HCT116 (cell line): ENCODE results near the gene CDK5R1. TPM values are rescaled to one million over a fixed set of nuclear protein-coding genes. Genes with fewer than 3 reads are reported as not detected.

Experiments
- ATAC-seq: fragments of 200-7000 bp; cut with Tn5 transposase; 2 replicates; pipeline ENCODE4 v1.9.1; 2020; ENCODE audit warnings: mild to moderate bottlenecking, moderate library complexity
- BruUV-seq: library from RNA; stranded (reverse); fragments of 400-500 nt; replicated peaks from 2 replicates; lab custom pipeline; 2021; lab: Mats Ljungman, UMichigan
- CTCF ChIA-PET: fragments of 300-600 bp; sonication (Branson Sonifier 250); formaldehyde crosslinking; loops from one replicate; lab custom pipeline; 2021; ENCODE audit warnings: antibody characterized with exemption; lab: Charles Lee
- POLR2A ChIA-PET: fragments of 300-600, 350-600 bp; sonication (Branson Sonifier 250); formaldehyde crosslinking; loops from one replicate; lab custom pipeline; 2021; ENCODE audit warnings: antibody characterized with exemption; lab: Charles Lee
- RAD21 ChIA-PET, 2 experiments: fragments of 300-600 bp; sonication (Branson Sonifier 250); formaldehyde crosslinking; loops; one replicate each; lab custom pipeline; 2023; ENCODE audit warnings: low total read pairs in 2 of 2; ENCODE audit not compliant: uncharacterized antibody in 2 of 2, unreplicated experiment in 2 of 2, low non-redundant PET in 1 of 2; lab: Charles Lee
- DNase-seq: peaks from one replicate; pipeline ENCODE4 v3.0.0-alpha.2; 2010; ENCODE audit warnings: low read depth, low spot score
- H2AFZ ChIP-seq: fragments of 200-600 bp; shearing (Covaris generic), sonication (generic); 2 replicates; pipeline ENCODE4 v1.6.1; 2017; ENCODE audit warnings: low read depth, mixed run types, mixed read lengths, antibody characterized with exemption, low read length; ENCODE audit not compliant: poor library complexity, severe bottlenecking
- H3K27ac ChIP-seq: 2 replicates; pipeline ENCODE4 v1.5.1; 2012; ENCODE audit warnings: low read depth, low read length
- H3K27me3 ChIP-seq: fragments of 200-600 bp; sonication (generic); 2 replicates; pipeline ENCODE4 v1.6.1; 2016; ENCODE audit warnings: mixed run types, low read length, mixed read lengths; ENCODE audit not compliant: insufficient read depth
- H3K36me3 ChIP-seq, 2 experiments: fragments of 200-500 bp in 1 of 2; fragments of 200-600 bp in 1 of 2; sonication (Bioruptor generic) in 1 of 2; sonication (generic) in 1 of 2; 2 replicates each; pipeline versions ENCODE4 v1.5.1 to v1.6.1; 2014 to 2016; ENCODE audit warnings: low read length in 2 of 2, inconsistent platforms in 1 of 2, mixed read lengths in 1 of 2, mixed run types in 1 of 2; ENCODE audit not compliant: insufficient read depth in 2 of 2, control insufficient read depth in 1 of 2
- H3K4me1 ChIP-seq, 2 experiments: fragments of 200-600 bp in 1 of 2; sonication (generic) in 1 of 2; 2 replicates each; pipeline versions ENCODE4 v1.5.1 to v1.6.1; 2012 to 2017; ENCODE audit warnings: low read length in 2 of 2, inconsistent platforms in 1 of 2, mild to moderate bottlenecking in 1 of 2, mixed read lengths in 1 of 2, mixed run types in 1 of 2, moderate library complexity in 1 of 2; ENCODE audit not compliant: insufficient read depth in 2 of 2, control insufficient read depth in 1 of 2
- H3K4me2 ChIP-seq: fragments of 200-600 bp; sonication (generic); 2 replicates; pipeline ENCODE4 v1.6.1; 2017; ENCODE audit warnings: mixed run types, low read length, mixed read lengths
- H3K4me3 ChIP-seq, 2 experiments: fragments of 200-600 bp in 1 of 2; sonication (generic) in 1 of 2; replicated peaks in 1 of 2; 2 replicates each; pipeline ENCODE4 v1.5.1; 2011 to 2016; ENCODE audit warnings: low read length in 2 of 2, control low read depth in 1 of 2, low read depth in 1 of 2, mild to moderate bottlenecking in 1 of 2, mixed read lengths in 1 of 2, mixed run types in 1 of 2
- H3K79me2 ChIP-seq: fragments of 200-600 bp; sonication (generic); 2 replicates; pipeline ENCODE4 v1.6.1; 2017; ENCODE audit warnings: mild to moderate bottlenecking, mixed run types, low read length, moderate library complexity, mixed read lengths; ENCODE audit not compliant: insufficient read depth
- H3K9ac ChIP-seq: fragments of 200-600 bp; sonication (generic); 2 replicates; pipeline ENCODE4 v1.6.1; 2016; ENCODE audit warnings: low read length, mixed read lengths
- H3K9me2 ChIP-seq: fragments of 200-600 bp; sonication (generic), shearing (Covaris generic); 2 replicates; pipeline ENCODE4 v1.6.1; 2017; ENCODE audit warnings: mixed run types, mild to moderate bottlenecking, moderate library complexity; ENCODE audit not compliant: insufficient read depth
- H3K9me3 ChIP-seq, 2 experiments: fragments of 200-500 bp in 1 of 2; fragments of 200-600 bp in 1 of 2; sonication (Bioruptor generic) in 1 of 2; sonication (generic) in 1 of 2; 2 replicates each; pipeline ENCODE4 v1.6.1; 2014 to 2017; ENCODE audit warnings: low read length in 2 of 2, mixed read lengths in 2 of 2, inconsistent platforms in 1 of 2, low read depth in 1 of 2, mild to moderate bottlenecking in 1 of 2, mixed run types in 1 of 2, moderate library complexity in 1 of 2; ENCODE audit not compliant: control insufficient read depth in 1 of 2, insufficient read depth in 1 of 2
- H4K20me1 ChIP-seq: fragments of 200-600 bp; sonication (generic), shearing (Covaris generic); 2 replicates; pipeline ENCODE4 v1.6.1; 2017; ENCODE audit warnings: mixed run types, mild to moderate bottlenecking, moderate library complexity; ENCODE audit not compliant: insufficient read depth
- ATF3 ChIP-seq: IDR thresholded peaks from 2 replicates; pipeline ENCODE4 v1.6.1; 2012
- CBX3 ChIP-seq: IDR thresholded peaks from 2 replicates; pipeline ENCODE4 v1.6.1; 2012; ENCODE audit warnings: low read depth
- EGR1 ChIP-seq: IDR thresholded peaks from 2 replicates; pipeline ENCODE4 v1.6.1; 2012; ENCODE audit warnings: low read depth
- ELF1 ChIP-seq: IDR thresholded peaks from 2 replicates; pipeline ENCODE4 v1.6.1; 2012; ENCODE audit warnings: low read depth, borderline replicate concordance
- EZH2 ChIP-seq: fragments of 200-600 bp; sonication (generic); IDR thresholded peaks from 2 replicates; pipeline ENCODE4 v1.6.1; 2017; ENCODE audit warnings: antibody characterized with exemption, mixed run types
- EZH2phosphoT487 ChIP-seq: fragments of 200-600 bp; IDR thresholded peaks from 2 replicates; pipeline ENCODE4 v1.6.1; 2018; ENCODE audit warnings: antibody characterized with exemption, borderline replicate concordance
- FOSL1 ChIP-seq: IDR thresholded peaks from 2 replicates; pipeline ENCODE4 v1.6.1; 2012; ENCODE audit warnings: low read depth
- MAX ChIP-seq: IDR thresholded peaks from 2 replicates; pipeline ENCODE4 v1.6.1; 2012
- SRF ChIP-seq: IDR thresholded peaks from 2 replicates; pipeline ENCODE4 v1.6.1; 2012; ENCODE audit warnings: low read depth
- TCF7L2 ChIP-seq: IDR thresholded peaks from 2 replicates; pipeline ENCODE4 v1.7.0; 2011; ENCODE audit warnings: borderline replicate concordance, inconsistent platforms; ENCODE audit not compliant: insufficient read depth, insufficient read length; ENCODE audit errors: extremely low read depth
- YY1 ChIP-seq: IDR thresholded peaks from 2 replicates; pipeline ENCODE4 v1.6.1; 2011; ENCODE audit warnings: low read length, low read depth, moderate library complexity, mild to moderate bottlenecking; ENCODE audit not compliant: insufficient replicate concordance; ENCODE audit errors: extremely low read depth
- ZFX ChIP-seq: fragments of 450-650 bp; IDR thresholded peaks from 2 replicates; pipeline ENCODE4 v1.6.1; 2017
- ZNF274 ChIP-seq: fragments of 200-500 bp; sonication (Bioruptor generic); IDR thresholded peaks from 2 replicates; pipeline ENCODE4 v1.6.1; 2014; ENCODE audit warnings: mild to moderate bottlenecking, low read depth, low read length, inconsistent platforms
- intact Hi-C: fragments of 100-400 bp; cut with micrococcal nuclease; formaldehyde crosslinking; loops from 2 replicates; pipeline ENCODE4 v1.10.0; 2022
- total RNA-seq: library from RNA; stranded (reverse); gene quantifications from one replicate; pipeline ENCODE4 v1.2.1, GENCODE V29; 2021; ENCODE audit not compliant: unreplicated experiment

The CDK5R1 gene
- total RNA-seq, 1 experiment from 2014 or later: 5.4 TPM

- Histone ChIP-seq H3K36me3 (no peaks in the 10 kb centered on the region), H3K79me2 (no peaks in the 10 kb centered on the region), H3K4me3 (no peak overlapping the region), H3K27ac (no peak overlapping the region), H3K4me1 (no peaks in the 10 kb centered on the region), H3K9me2 (no peaks in the 10 kb centered on the region), H2AFZ (no peak overlapping the region), H3K9me3 (no peaks in the 10 kb centered on the region), H4K20me1 (no peaks in the 10 kb centered on the region), H3K9ac (no peak overlapping the region), H3K4me2 (no peak overlapping the region), H3K27me3 (no peaks in the 10 kb centered on the region)
- intact Hi-C loops: no loop called here
- TF ChIP-seq ZFX (no peak), ATF3 (no peak), SRF (no peak), FOSL1 (no peak), TCF7L2 (no peak), ELF1 (no peak)
- ChIA-PET POLR2A (no interaction called here), RAD21 (no interaction called here), CTCF (no interaction called here)
- no peak for ATAC-seq
- no TSS peak for BruUV-seq
- no peak for DNase-seq
Observed at GRCh38 chr17:32529604-32530003, 42.8 kb downstream of the CDK5R1 start.

GRCh38 chr17:32533296-32533695, 46.5 kb downstream of the CDK5R1 start:
- Histone ChIP-seq H2AFZ (no peak overlapping the region), H3K79me2 (no peaks in the 10 kb centered on the region), H3K4me2 (no peak overlapping the region), H3K4me3 (no peak overlapping the region), H3K9ac (no peak overlapping the region), H3K4me1 (0 out of 4 replicates have a peak, but pooled peaks cover 0 to 3% of the 10 kb centered on the region in 2 experiments), H4K20me1 (no peaks in the 10 kb centered on the region), H3K36me3 (no peaks in the 10 kb centered on the region), H3K9me3 (no peaks in the 10 kb centered on the region), H3K9me2 (no peaks in the 10 kb centered on the region), H3K27me3 (no peaks in the 10 kb centered on the region), H3K27ac (no peak overlapping the region)
- intact Hi-C loops: no loop called here
- TF ChIP-seq MAX: no peak
- TF ChIP-seq ZNF274: no peak
- no peak for TF ChIP-seq EZH2
- no peak for TF ChIP-seq EGR1
- TF ChIP-seq CBX3: no peak
- no peak for TF ChIP-seq FOSL1
- no peak for TF ChIP-seq ZFX
- TF ChIP-seq YY1: no peak
- TF ChIP-seq EZH2phosphoT487: no peak
- no peak for TF ChIP-seq SRF
- ChIA-PET CTCF (interaction anchor here (0.6 kb wide), 1 partner anchor 214 kb away, joined by 3 read pairs; no protein-coding TSS in a partner anchor), POLR2A (no interaction called here), RAD21 (no interaction called here)
- ATAC-seq (no peak), DNase-seq (no peak)
- no TSS peak for BruUV-seq
